Liver (tissue), 9 donors: ENCODE results near the gene GBX2. TPM values are rescaled to one million over a fixed set of nuclear protein-coding genes. Genes with fewer than 3 reads are reported as not detected.

Source experiments
- DNase-seq: peaks from one replicate; pipeline ENCODE4 v3.0.0-alpha.2; 2017; ENCODE audit warnings: low spot score
- H3K27ac ChIP-seq, 2 donors: one replicate each; pipeline ENCODE4 v1.7.0; 2013; ENCODE audit warnings: inconsistent platforms in 2 of 2, low read length in 2 of 2, control low read depth in 1 of 2, low read depth in 1 of 2, mild to moderate bottlenecking in 1 of 2
- H3K27me3 ChIP-seq, 4 donors: one replicate each; pipeline versions ENCODE4 v1.6.1 to v1.7.0; 2013; ENCODE audit warnings: low read length in 3 of 4, inconsistent platforms in 1 of 4, mild to moderate bottlenecking in 1 of 4, moderate library complexity in 1 of 4; ENCODE audit not compliant: control insufficient read depth in 4 of 4, insufficient read depth in 4 of 4
- H3K36me3 ChIP-seq, 4 donors: one replicate each; pipeline versions ENCODE4 v1.6.1 to v1.7.0; 2013; ENCODE audit warnings: low read length in 3 of 4, mild to moderate bottlenecking in 3 of 4, low read depth in 1 of 4, moderate library complexity in 1 of 4; ENCODE audit not compliant: control insufficient read depth in 4 of 4, insufficient read depth in 3 of 4
- H3K4me1 ChIP-seq, 4 donors: one replicate each; pipeline versions ENCODE4 v1.6.1 to v1.7.0; 2013; ENCODE audit warnings: low read length in 3 of 4, mild to moderate bottlenecking in 3 of 4, moderate library complexity in 1 of 4; ENCODE audit not compliant: control insufficient read depth in 4 of 4, insufficient read depth in 4 of 4
- H3K4me3 ChIP-seq, 3 donors: one replicate each; pipeline versions ENCODE4 v1.6.1 to v1.7.0; 2013; ENCODE audit warnings: low read length in 3 of 3, control low read depth in 1 of 3, low read depth in 1 of 3, mild to moderate bottlenecking in 1 of 3
- H3K9ac ChIP-seq, 2 donors: one replicate each; pipeline ENCODE4 v1.7.0; 2013; ENCODE audit warnings: low read length in 2 of 2, mild to moderate bottlenecking in 2 of 2, moderate library complexity in 2 of 2, control low read depth in 1 of 2, low read depth in 1 of 2
- H3K9me3 ChIP-seq, 4 donors: one replicate each; pipeline versions ENCODE4 v1.6.1 to v1.7.0; 2013; ENCODE audit warnings: low read length in 3 of 4; ENCODE audit not compliant: control insufficient read depth in 4 of 4
- ATF3 ChIP-seq: IDR thresholded peaks from 2 replicates; pipeline ENCODE4 v1.6.1; 2016; ENCODE audit warnings: antibody characterized with exemption
- EGR1 ChIP-seq, 2 donors: IDR thresholded peaks; 2 replicates each; pipeline ENCODE4 v1.6.1; 2016 to 2018; ENCODE audit warnings: antibody characterized with exemption in 2 of 2, low read depth in 2 of 2
- FOXA2 ChIP-seq: IDR thresholded peaks from 2 replicates; pipeline ENCODE4 v1.6.1; 2016; ENCODE audit warnings: antibody characterized with exemption
- GABPA ChIP-seq, 2 donors: IDR thresholded peaks in 1 of 2; conservative IDR thresholded peaks in 1 of 2; 2 replicates each; pipeline ENCODE4 v1.6.1; 2016; ENCODE audit warnings: antibody characterized with exemption in 2 of 2, mild to moderate bottlenecking in 1 of 2, moderate library complexity in 1 of 2
- HNF4A ChIP-seq, 2 donors: conservative IDR thresholded peaks; 2 replicates each; pipeline ENCODE4 v1.6.1; 2016; ENCODE audit warnings: antibody characterized with exemption in 2 of 2, mild to moderate bottlenecking in 2 of 2
- HNF4G ChIP-seq: IDR thresholded peaks from 2 replicates; pipeline ENCODE4 v1.6.1; 2016; ENCODE audit warnings: antibody characterized with exemption
- JUND ChIP-seq, 2 donors: IDR thresholded peaks; 2 replicates each; pipeline ENCODE4 v1.6.1; 2016; ENCODE audit warnings: antibody characterized with exemption in 2 of 2
- MAX ChIP-seq: IDR thresholded peaks from 2 replicates; pipeline ENCODE4 v1.6.1; 2016; ENCODE audit warnings: antibody characterized with exemption
- NR2F2 ChIP-seq: IDR thresholded peaks from 2 replicates; pipeline ENCODE4 v1.6.1; 2016; ENCODE audit warnings: antibody characterized with exemption
- REST ChIP-seq: IDR thresholded peaks from 2 replicates; pipeline ENCODE4 v1.6.1; 2016; ENCODE audit warnings: antibody characterized with exemption, mild to moderate bottlenecking
- RXRA ChIP-seq, 2 donors: IDR thresholded peaks; 2 replicates each; pipeline ENCODE4 v1.6.1; 2017 to 2018; ENCODE audit warnings: antibody characterized with exemption in 2 of 2, mild to moderate bottlenecking in 1 of 2
- SP1 ChIP-seq: IDR thresholded peaks from 2 replicates; pipeline ENCODE4 v1.6.1; 2018; ENCODE audit warnings: antibody characterized with exemption, mild to moderate bottlenecking
- TAF1 ChIP-seq: conservative IDR thresholded peaks from 2 replicates; pipeline ENCODE4 v1.6.1; 2016; ENCODE audit warnings: antibody characterized with exemption, mild to moderate bottlenecking
- YY1 ChIP-seq: IDR thresholded peaks from 2 replicates; pipeline ENCODE4 v1.6.1; 2016; ENCODE audit warnings: antibody characterized with exemption, mild to moderate bottlenecking
- ZBTB33 ChIP-seq: IDR thresholded peaks from 2 replicates; pipeline ENCODE4 v1.6.1; 2016; ENCODE audit warnings: antibody characterized with exemption
- WGBS: extraction: QIAGEN DNeasy Blood & Tissue Kit; methylation state at CpG from one replicate; pipeline ENCODE4 v1.1.7; 2013; 5-methylcytosine and 5-hydroxymethylcytosine counted together
- polyA plus RNA-seq, 2 donors: library from polyadenylated mRNA; stranded (reverse) in 1 of 2; unstranded in 1 of 2; fragments of 200-250 nt in 1 of 2; fragments of >200 nt in 1 of 2; fragmentation: Nextera tagmentation in 1 of 2; extraction: Ambion mirVana in 1 of 2; gene quantifications; one replicate each; pipeline versions ENCODE4 v1.2.1 to v1.2.3, GENCODE V29; 2013 to 2015
- total RNA-seq, 2 donors: library from RNA; depleted of rRNA; stranded (reverse); fragments of >200 nt; gene quantifications; one replicate each; pipeline ENCODE4 v1.2.3, GENCODE V29; 2014
- donor health status: healthy.
- donor health status: healthy.
- donor health status: healthy.
- donor health status: healthy.
- donor health status: healthy.

GBX2 gene
- total and polyA plus RNA-seq, 4 donors, result not detected

- TF ChIP-seq GABPA (IDR thresholded peaks at IDR 0.05 in 1 of 2, conservative IDR thresholded peaks at IDR 0.05 in 1 of 2) (no peak), HNF4A (conservative IDR thresholded peaks at IDR 0.05) (no peak), TAF1 (no peak), YY1 (no peak), ZBTB33 (no peak)
Measured at GRCh38 chr2:236130349-236130998, 37.7 kb downstream of the GBX2 start (continued).

GRCh38 chr2:236129935-236130334, 38.3 kb downstream of the GBX2 start:
- 98% methylated on average over 4 of the region's 4 CpGs for WGBS
- no peak for DNase-seq
- Histone ChIP-seq H3K27me3 (no peaks in the 10 kb centered on the region), H3K27ac (no peak overlapping the region), H3K36me3 (no peaks in the 10 kb centered on the region), H3K4me3 (no peak overlapping the region), H3K9ac (no peak overlapping the region), H3K9me3 (no peaks in the 10 kb centered on the region), H3K4me1 (no peaks in the 10 kb centered on the region)
- TF ChIP-seq SP1, result no peak
- no peak for TF ChIP-seq HNF4A (conservative IDR thresholded peaks at IDR 0.05)
- no peak for TF ChIP-seq ZBTB33

GRCh38 chr2:236128321-236128720, 39.9 kb downstream of the GBX2 start:
- WGBS, result 96% methylated on average over 17 of the region's 17 CpGs
- Histone ChIP-seq H3K4me1 (no peaks in the 10 kb centered on the region), H3K9ac (no peak overlapping the region), H3K36me3 (peaks cover 0 to 6% (median 3%) of the 10 kb centered on the region in 4 donors), H3K27ac (no peak overlapping the region), H3K27me3 (no peaks in the 10 kb centered on the region), H3K4me3 (no peak overlapping the region), H3K9me3 (no peaks in the 10 kb centered on the region)
- TF ChIP-seq NR2F2, result no peak
- no peak for DNase-seq

- no peak overlapping the region for H3K27ac ChIP-seq
- H3K36me3 ChIP-seq, result peaks cover 0 to 6% (median 3%) of the 10 kb centered on the region in 4 donors
- 91% methylated on average over 11 of the region's 11 CpGs for WGBS
- H3K4me1 ChIP-seq, result no peaks in the 10 kb centered on the region
- H3K9ac ChIP-seq, result no peak overlapping the region
- no peak for DNase-seq
- H3K4me3 ChIP-seq, result no peak overlapping the region
- no peaks in the 10 kb centered on the region for H3K9me3 ChIP-seq
- H3K27me3 ChIP-seq, result no peaks in the 10 kb centered on the region
- TF ChIP-seq ATF3 (no peak), GABPA (IDR thresholded peaks at IDR 0.05 in 1 of 2, conservative IDR thresholded peaks at IDR 0.05 in 1 of 2) (no peak), FOXA2 (no peak), JUND (IDR thresholded peaks at IDR 0.05) (no peak), ZBTB33 (no peak), HNF4A (conservative IDR thresholded peaks at IDR 0.05) (no peak), HNF4G (no peak), REST (no peak), YY1 (no peak), RXRA (IDR thresholded peaks at IDR 0.05) (no peak), NR2F2 (no peak), EGR1 (IDR thresholded peaks at IDR 0.05; ENCODE audit: low read depth in 2 of 2) (no peak), MAX (no peak)
Measured at GRCh38 chr2:236127010-236127409, 41.2 kb downstream of the GBX2 start.
